SK-N-MC (cell line): ENCODE results near the gene CXCR1.

Experiments used
- EZH2 ChIP-seq: fragments of 200-600 bp; sonication (generic); IDR thresholded peaks from one replicate; pipeline ENCODE4 v1.6.1; 2017; ENCODE audit warnings: antibody characterized with exemption
- POLR2AphosphoS5 ChIP-seq: IDR thresholded peaks from 2 replicates; pipeline ENCODE4 v1.6.1; 2012; ENCODE audit warnings: mild to moderate bottlenecking, low read depth, low read length, borderline replicate concordance

DNA sequence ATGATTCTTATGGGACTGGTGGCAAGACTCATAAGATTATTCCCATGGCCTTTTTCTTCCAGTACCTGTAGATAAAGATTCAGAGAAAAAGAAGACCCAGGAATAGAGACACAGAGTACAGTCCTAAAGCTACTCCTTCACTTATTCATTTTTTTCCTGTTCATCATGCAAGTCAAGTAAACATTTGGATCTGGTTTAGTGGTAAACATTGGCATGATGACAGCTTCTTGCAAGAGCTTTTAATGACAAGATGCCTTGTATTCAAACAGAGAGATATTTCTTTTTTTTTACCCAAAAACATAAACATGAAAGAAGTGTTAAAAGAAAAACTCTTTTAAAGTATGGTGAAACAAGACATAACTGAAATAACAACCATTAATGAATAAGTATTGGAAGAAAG, 20.7 kb downstream of the CXCR1 start:
- TF ChIP-seq EZH2 = no peak
- no peak for TF ChIP-seq POLR2AphosphoS5
